22Rv1 (cell line): ENCODE results near the gene PPL.

ENCODE experiments used
- CTCF ChIP-seq: fragments of 450-650 bp; IDR thresholded peaks from 2 replicates; pipeline ENCODE4 v1.5.1; 2017; ENCODE audit warnings: mild to moderate bottlenecking
- ZFX ChIP-seq: fragments of 450-650 bp; IDR thresholded peaks from 2 replicates; pipeline ENCODE4 v1.6.1; 2017; ENCODE audit warnings: antibody characterized with exemption, borderline replicate concordance

- no peak for TF ChIP-seq CTCF
- TF ChIP-seq ZFX: no peak
Observed at GRCh38 chr16:4933433-4933832, 3.5 kb downstream of the PPL start.
